Heart left ventricle (tissue), 16 donors: ENCODE measurements around the gene FAM20C. TPM values are rescaled to one million over a fixed set of nuclear protein-coding genes. Genes with fewer than 3 reads are reported as not detected.
"Not testable (repeated sequence)": the region's sequence is repeated elsewhere in the genome, so short reads cannot be mapped to it uniquely, and the experiment has no call there.

Experiments used
- ATAC-seq, 4 donors: fragments of 200-7000 bp; cut with Tn5 transposase; one replicate each; pipeline ENCODE4 v1.9.1; 2020 to 2022; ENCODE audit warnings: moderate library complexity in 4 of 4, mild to moderate bottlenecking in 3 of 4, moderate number of reproducible peaks in 1 of 4
- DNase-seq, 5 donors: peaks; one replicate each; pipeline ENCODE4 v3.0.0-alpha.2; 2020
- H3K27ac ChIP-seq, 12 donors: fragments of 200-600 bp; sonication (generic) in 4 of 12; one replicate each; pipeline versions ENCODE4 v1.5.0 to v1.8.0; 2016 to 2022; ENCODE audit warnings: mild to moderate bottlenecking in 2 of 12
- H3K27me3 ChIP-seq, 9 donors: fragments of 200-600 bp; sonication (generic) in 2 of 9; one replicate each; pipeline versions ENCODE4 v1.5.1 to v1.8.0; 2016 to 2022; ENCODE audit warnings: mild to moderate bottlenecking in 3 of 9
- H3K36me3 ChIP-seq, 9 donors: fragments of 200-600 bp; sonication (generic) in 2 of 9; one replicate each; pipeline versions ENCODE4 v1.5.0 to v1.8.0; 2018 to 2022; ENCODE audit warnings: mild to moderate bottlenecking in 2 of 9
- H3K4me1 ChIP-seq, 12 donors: fragments of 200-600 bp; sonication (generic) in 4 of 12; one replicate each; pipeline versions ENCODE4 v1.5.0 to v1.8.0; 2016 to 2022; ENCODE audit warnings: mild to moderate bottlenecking in 3 of 12
- H3K4me3 ChIP-seq, 12 donors: fragments of 200-600 bp; sonication (generic) in 4 of 12; one replicate each; pipeline versions ENCODE4 v1.5.0 to v1.8.0; 2017 to 2022; ENCODE audit warnings: mild to moderate bottlenecking in 9 of 12, moderate library complexity in 4 of 12
- H3K9me3 ChIP-seq, 12 donors: fragments of 200-600 bp; sonication (generic) in 4 of 12; one replicate each; pipeline versions ENCODE4 v1.5.0 to v1.8.0; 2016 to 2022; ENCODE audit warnings: mild to moderate bottlenecking in 1 of 12
- CTCF ChIP-seq, 12 donors: fragments of 200-600 bp; sonication (generic) in 4 of 12; IDR thresholded peaks; one replicate each; pipeline versions ENCODE4 v1.5.0 to v1.8.0; 2018 to 2022; ENCODE audit warnings: antibody characterized with exemption in 12 of 12, mild to moderate bottlenecking in 5 of 12
- POLR2A ChIP-seq, 2 donors: fragments of 450-650 bp; IDR thresholded peaks; one replicate each; pipeline ENCODE4 v1.6.1; 2017; ENCODE audit warnings: antibody characterized with exemption in 2 of 2, mild to moderate bottlenecking in 2 of 2, moderate library complexity in 2 of 2
- WGBS, 4 donors: extraction: QIAGEN DNeasy Blood & Tissue Kit in 2 of 4; methylation state at CpG; one replicate each; pipeline versions ENCODE4 v1.1.5 to v1.1.7; 2013 to 2018; 5-methylcytosine and 5-hydroxymethylcytosine counted together
- intact Hi-C, 10 donors: fragments of 100-400 bp; cut with DNase I; formaldehyde crosslinking; loops; one replicate each; pipeline versions ENCODE4 v1.11.1 to v1.14.2; 2022
- polyA plus RNA-seq, 2 donors: library from polyadenylated mRNA; stranded (reverse); fragments of 200-250 nt; gene quantifications; one replicate each; pipeline ENCODE4 v1.2.3, GENCODE V29; 2013
- total RNA-seq, 9 donors: library from RNA; depleted of rRNA in 2 of 9; stranded (reverse); fragments of >200 nt in 2 of 9; fragmentation: NEBNext Ultra II Directional in 3 of 9; extraction: Animal tissue kit (Norgen Biotek cat#: 25700) in 3 of 9; gene quantifications; one replicate each; pipeline versions ENCODE4 v1.1.0 to v1.2.4, GENCODE V29; 2016 to 2023
- donor health status: ischemic (EF 13 %, LVEDD 7.1; RV severe dilation, severe dysfunction).
- donor health status: healthy with polysubstance abuse.
- donor health status: DM: no; HTN: yes; CAD: no.
- donor health status: DM: no; HTN: no; CAD: no.
- donor health status: ischemic (EF 25% LVEDD 6.9; RV normal size, moderate dysfunction).
- donor health status: ischemic (EF 25% LVEDD 5.7; RV mildly dilated, moderate dysfunction).
- donor health status: healthy.
- donor health status: DM: yes; HTN: yes; CAD: no.
- donor health status: ischemic (EF 35%, LVEDD 5.7; RV mildly dilated, moderate dysfunction).
- donor health status: nonischemic (EF 11% LVEDD 7.7; RV severe dilation, severe dysfunction).
- donor health status: DM: yes; HTN: yes; CAD: no.
- donor health status: PGD.
- donor health status: ischemic (EF 29% LVEDD 5.4; RV normal size, mild dysfunction).
- donor health status: nonischemic (EF 23%, LVEDD 6.1; RV moderate dilation, normal function).

FAM20C gene
- total and polyA plus RNA-seq, 11 donors: 11.1 to 52.0 (median 21.0) TPM

- Histone ChIP-seq H3K27me3 (no peaks in the 10 kb centered on the region), H3K27ac (no peak overlapping the region), H3K9me3 (no peaks in the 10 kb centered on the region), H3K36me3 (peaks cover 0 to 94% (median 76%) of the 10 kb centered on the region in 9 donors), H3K4me1 (peaks cover 0 to 29% (median 13%) of the 10 kb centered on the region in 12 donors), H3K4me3 (no peak overlapping the region)
- ATAC-seq: no peak
- intact Hi-C loops: no loop called here
- 87 to 92% (median 91%) methylated on average over 11 of the region's 11 CpGs for WGBS, 4 donors
- TF ChIP-seq POLR2A (IDR thresholded peaks at IDR 0.05) (no peak), CTCF (IDR thresholded peaks at IDR 0.05) (no peak)
- DNase-seq: no peak
Observed at GRCh38 chr7:200290-200689, 7.9 kb downstream of the FAM20C start.

- ATAC-seq: no peak
- Histone ChIP-seq H3K36me3 (peaks cover 0 to 92% (median 76%) of the 10 kb centered on the region in 9 donors), H3K27ac (no peak overlapping the region), H3K4me3 (no peak overlapping the region), H3K4me1 (peaks cover 0 to 25% (median 9%) of the 10 kb centered on the region in 12 donors), H3K9me3 (no peaks in the 10 kb centered on the region), H3K27me3 (no peaks in the 10 kb centered on the region)
- TF ChIP-seq CTCF (IDR thresholded peaks at IDR 0.05): no peak
- no peak for TF ChIP-seq POLR2A (IDR thresholded peaks at IDR 0.05)
- 84 to 95% (median 90%) methylated on average over 10 of the region's 10 CpGs for WGBS, 4 donors
- intact Hi-C loops: no loop called here
- DNase-seq: no peak
Observed at GRCh38 chr7:200704-201103, 8.3 kb downstream of the FAM20C start.

GRCh38 chr7:204326-204725 lies 12.0 kb downstream of the FAM20C start:
- H3K4me1 ChIP-seq: peaks cover 0 to 11% (median 4%) of the 10 kb centered on the region in 12 donors
- ATAC-seq (no peak), DNase-seq (no peak)
- no peak for TF ChIP-seq POLR2A (IDR thresholded peaks at IDR 0.05)
- TF ChIP-seq CTCF (IDR thresholded peaks at IDR 0.05): no peak
- H3K9me3 ChIP-seq: no peaks in the 10 kb centered on the region
- H3K27ac ChIP-seq: no peak overlapping the region
- intact Hi-C loops: no loop called here
- H3K36me3 ChIP-seq: peaks cover 0 to 70% (median 48%) of the 10 kb centered on the region in 9 donors
- no peak overlapping the region for H3K4me3 ChIP-seq
- no peaks in the 10 kb centered on the region for H3K27me3 ChIP-seq
- WGBS, 4 donors: 92 to 97% (median 94%) methylated on average over 17 of the region's 17 CpGs

GRCh38 chr7:205115-206010 lies 13.0 kb downstream of the FAM20C start:
- 94 to 97% (median 96%) methylated on average over 46 to 49 of the region's 49 CpGs for WGBS, 4 donors
- H3K9me3 ChIP-seq: no peaks in the 10 kb centered on the region
- H3K27ac ChIP-seq: no peak overlapping the region
- no peak overlapping the region for H3K4me3 ChIP-seq
- ATAC-seq: peak in 1 of 4 donors; percentile 58
- no peak for DNase-seq
- intact Hi-C loops: no loop called here
- no peak for TF ChIP-seq CTCF (IDR thresholded peaks at IDR 0.05)
- TF ChIP-seq POLR2A (IDR thresholded peaks at IDR 0.05): no peak
- peaks cover 0 to 74% (median 47%) of the 10 kb centered on the region in 9 donors for H3K36me3 ChIP-seq
- no peaks in the 10 kb centered on the region for H3K27me3 ChIP-seq
- H3K4me1 ChIP-seq: peaks cover 0 to 6% (median 0%) of the 10 kb centered on the region in 12 donors

- intact Hi-C loops, DNase-seq, H3K9me3 ChIP-seq, ATAC-seq, H3K4me3 ChIP-seq, H3K27me3 ChIP-seq, H3K27ac ChIP-seq, H3K4me1 ChIP-seq: not testable (repeated sequence)
- 82 to 96% (median 89%) methylated on average over 31 of the region's 31 CpGs for WGBS, 4 donors
- H3K36me3 ChIP-seq: peaks cover 0 to 70% (median 39%) of the 10 kb centered on the region in 9 donors
Observed at GRCh38 chr7:206351-206750, 14.0 kb downstream of the FAM20C start.
